IPS DF 4.7 (cell line): ENCODE data around the gene ENTPD3.

Experiments
- DNase-seq: peaks from one replicate; pipeline ENCODE4 v3.0.0-alpha.2; 2013; ENCODE audit warnings: low spot score; ENCODE audit errors: extremely low read depth

ENTPD3 gene

GRCh38 chr3:40404591-40405198 is 17.7 kb downstream of the ENTPD3 start:
- DNase-seq: no peak

DNA sequence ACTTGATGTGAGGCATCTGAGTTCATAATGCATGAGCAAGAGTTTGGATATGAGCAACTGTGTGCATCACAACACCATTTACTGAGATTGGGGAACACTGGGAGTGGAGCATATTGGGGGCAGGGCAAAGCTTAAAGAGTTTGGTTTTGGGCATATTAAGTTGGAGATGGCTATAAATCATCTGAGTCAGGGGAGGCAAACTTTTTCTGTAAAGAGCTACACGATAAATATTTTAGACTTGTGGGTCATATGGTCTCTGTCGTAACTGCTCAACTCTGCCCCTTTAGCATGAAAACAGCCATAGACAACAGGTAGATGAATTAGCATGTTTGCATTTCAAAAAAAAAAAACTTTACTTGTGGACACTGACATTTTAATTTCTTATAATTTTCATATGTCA is 20.0 kb downstream of the ENTPD3 start:
- DNase-seq: no peak

- no peak for DNase-seq
Measured at GRCh38 chr3:40407611-40408010, 20.6 kb downstream of the ENTPD3 start.

DNA sequence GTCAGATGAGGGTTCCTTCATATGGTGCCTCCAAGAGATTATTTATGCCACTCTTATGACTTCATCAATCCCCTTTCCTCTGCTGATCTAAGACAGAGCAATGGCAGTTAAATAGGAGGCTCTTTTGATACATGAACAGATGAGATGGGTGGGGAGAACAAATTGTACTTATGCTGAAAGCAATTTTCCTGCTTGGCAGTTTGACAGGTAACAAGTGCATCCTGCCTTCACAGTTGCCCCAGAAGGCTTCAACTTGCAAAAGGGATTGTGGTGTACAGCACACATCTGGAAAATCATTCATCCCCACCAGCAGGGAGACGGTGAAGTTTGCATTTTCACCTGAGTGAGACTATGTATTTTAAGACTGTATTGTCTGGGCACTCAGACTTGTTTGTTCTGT is 27.3 kb downstream of the ENTPD3 start:
- DNase-seq: no peak

GRCh38 chr3:40417845-40418543 is 31.0 kb downstream of the ENTPD3 start:
- no peak for DNase-seq

DNA sequence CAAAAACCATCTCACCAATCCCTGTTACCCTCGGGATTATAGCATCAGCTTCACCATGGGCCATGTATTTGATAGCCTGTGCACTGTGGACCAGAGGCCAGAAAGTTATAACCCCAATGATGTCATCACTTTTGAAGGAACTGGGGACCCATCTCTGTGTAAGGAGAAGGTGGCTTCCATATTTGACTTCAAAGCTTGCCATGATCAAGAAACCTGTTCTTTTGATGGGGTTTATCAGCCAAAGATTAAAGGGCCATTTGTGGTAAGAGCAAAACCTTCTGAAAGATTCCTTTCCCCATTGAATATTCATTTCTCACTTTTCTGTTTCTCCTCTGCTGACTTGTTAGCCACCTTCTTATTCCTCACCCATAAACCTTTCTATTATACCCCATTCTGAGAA is 35.9 kb downstream of the ENTPD3 start:
- DNase-seq: no peak

GRCh38 chr3:40427045-40427669 is 40.2 kb downstream of the ENTPD3 start:
- DNase-seq: no peak

DNA sequence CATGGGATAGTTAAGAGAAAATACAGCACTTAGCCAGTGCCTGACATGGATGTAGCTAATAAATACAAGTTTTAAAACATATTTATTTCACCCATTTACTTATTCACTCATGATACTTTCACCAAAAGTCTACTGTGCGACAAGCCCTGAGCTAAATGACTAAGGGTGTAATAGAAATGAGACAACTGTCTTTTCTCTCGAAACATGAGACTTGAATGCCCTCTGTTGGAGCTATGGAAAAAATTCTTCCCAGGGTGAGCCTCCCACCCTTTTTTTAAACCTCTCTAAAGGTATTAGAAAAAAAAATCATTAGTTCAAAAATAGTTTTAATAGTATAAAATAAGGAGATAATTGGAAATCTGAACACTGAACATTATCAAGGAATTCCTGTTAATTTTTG is 45.8 kb downstream of the ENTPD3 start:
- no peak for DNase-seq

DNA sequence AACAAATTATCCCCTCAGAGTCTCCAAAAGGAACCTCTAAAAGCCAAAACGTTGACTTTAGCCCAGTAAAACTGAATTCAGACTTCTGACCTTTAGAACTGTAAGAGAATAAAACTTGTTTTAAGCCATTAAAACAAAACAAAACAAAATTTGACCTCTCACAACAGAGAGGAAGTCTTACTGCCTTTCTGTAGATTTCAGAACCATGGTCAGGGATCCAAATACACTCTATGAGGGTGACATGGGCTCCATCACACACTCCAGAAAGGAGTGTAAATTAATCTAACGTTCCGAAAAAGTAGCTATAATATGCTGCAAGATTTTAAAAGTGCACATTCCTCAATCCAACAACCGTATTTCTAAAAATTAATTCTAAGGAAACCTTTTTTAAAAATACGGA is 50.9 kb downstream of the ENTPD3 start:
- no peak for DNase-seq

DNA sequence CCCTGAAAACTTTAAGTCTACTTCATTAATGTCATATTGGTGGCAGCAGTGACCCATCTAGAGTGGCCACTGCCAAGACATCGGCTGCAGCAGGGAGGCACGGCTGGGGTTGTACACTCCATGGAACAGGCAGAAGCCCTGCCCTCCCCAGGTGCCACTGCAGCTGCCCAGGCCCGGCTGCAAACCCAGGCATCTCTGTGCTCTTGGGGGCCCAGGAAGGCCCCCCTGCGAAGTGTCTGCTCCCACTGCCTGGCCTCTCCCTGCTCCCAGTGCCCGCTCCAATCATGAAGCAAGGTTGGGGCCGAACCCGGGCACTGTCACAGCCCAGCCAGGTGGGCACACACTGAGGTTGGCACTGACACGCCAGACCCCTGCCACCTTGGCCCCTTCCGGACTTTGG is 58.1 kb downstream of the ENTPD3 start:
- no peak for DNase-seq

GRCh38 chr3:40445880-40446279 is 58.9 kb downstream of the ENTPD3 start:
- DNase-seq: no peak

DNA sequence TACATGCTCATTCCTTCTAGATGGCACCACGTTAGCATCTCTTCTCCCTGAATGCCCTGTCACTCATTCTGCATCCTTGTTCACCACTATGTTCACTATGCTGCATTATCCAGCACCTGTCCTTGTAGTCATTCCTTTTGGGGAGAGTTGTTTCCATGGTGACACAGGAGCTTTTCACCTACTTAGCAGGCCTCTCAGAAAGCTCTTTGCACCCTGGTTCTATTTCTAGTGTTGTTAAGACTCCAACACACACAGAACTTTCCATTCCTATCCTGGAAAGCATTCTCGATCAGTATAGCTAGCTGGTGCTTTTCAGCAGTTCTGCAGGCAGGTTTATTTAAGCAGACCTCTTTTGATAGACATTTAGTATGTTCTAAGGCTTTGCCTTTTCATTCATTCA is 63.5 kb downstream of the ENTPD3 start:
- no peak for DNase-seq

DNA sequence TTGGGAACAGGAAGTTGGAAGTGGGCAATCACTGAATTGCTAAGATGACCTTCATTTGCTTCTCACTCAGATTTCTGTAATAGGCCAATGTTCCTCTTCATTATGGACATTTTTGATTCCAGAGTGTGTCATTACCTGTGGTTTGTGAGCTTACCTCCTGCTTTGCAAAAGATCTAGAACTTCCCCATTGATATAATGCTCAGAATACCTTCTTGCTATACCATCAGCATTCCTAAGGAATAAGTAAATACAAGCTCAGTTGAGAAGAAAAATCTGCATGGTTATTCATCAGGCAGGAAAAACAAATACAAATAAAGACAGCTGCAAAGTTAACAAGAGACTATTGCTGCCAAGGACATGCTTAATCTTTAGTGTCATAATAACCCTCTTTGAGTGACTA is 64.6 kb downstream of the ENTPD3 start:
- DNase-seq: no peak

DNA sequence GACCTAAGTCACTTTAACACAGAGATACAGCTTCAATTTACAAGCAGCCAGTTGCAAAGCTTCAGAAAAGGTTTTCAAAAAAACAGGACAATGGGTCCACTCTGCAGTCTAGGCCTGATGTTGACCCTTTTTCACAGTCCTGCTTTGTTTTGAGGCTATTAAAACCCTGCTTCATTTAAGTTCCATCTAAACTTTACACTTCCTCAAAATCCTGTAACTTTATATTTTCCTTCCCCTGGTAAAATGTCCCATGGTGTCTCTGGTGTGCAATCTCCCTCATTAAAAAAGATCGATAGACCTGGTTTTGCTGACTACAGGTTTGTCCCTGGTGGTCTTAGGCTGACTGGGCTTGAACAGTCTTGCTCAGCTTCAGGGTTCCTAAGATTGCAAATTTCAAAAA is 65.1 kb downstream of the ENTPD3 start:
- no peak for DNase-seq

GRCh38 chr3:40452562-40452875 is 65.5 kb downstream of the ENTPD3 start:
- no peak for DNase-seq

DNA sequence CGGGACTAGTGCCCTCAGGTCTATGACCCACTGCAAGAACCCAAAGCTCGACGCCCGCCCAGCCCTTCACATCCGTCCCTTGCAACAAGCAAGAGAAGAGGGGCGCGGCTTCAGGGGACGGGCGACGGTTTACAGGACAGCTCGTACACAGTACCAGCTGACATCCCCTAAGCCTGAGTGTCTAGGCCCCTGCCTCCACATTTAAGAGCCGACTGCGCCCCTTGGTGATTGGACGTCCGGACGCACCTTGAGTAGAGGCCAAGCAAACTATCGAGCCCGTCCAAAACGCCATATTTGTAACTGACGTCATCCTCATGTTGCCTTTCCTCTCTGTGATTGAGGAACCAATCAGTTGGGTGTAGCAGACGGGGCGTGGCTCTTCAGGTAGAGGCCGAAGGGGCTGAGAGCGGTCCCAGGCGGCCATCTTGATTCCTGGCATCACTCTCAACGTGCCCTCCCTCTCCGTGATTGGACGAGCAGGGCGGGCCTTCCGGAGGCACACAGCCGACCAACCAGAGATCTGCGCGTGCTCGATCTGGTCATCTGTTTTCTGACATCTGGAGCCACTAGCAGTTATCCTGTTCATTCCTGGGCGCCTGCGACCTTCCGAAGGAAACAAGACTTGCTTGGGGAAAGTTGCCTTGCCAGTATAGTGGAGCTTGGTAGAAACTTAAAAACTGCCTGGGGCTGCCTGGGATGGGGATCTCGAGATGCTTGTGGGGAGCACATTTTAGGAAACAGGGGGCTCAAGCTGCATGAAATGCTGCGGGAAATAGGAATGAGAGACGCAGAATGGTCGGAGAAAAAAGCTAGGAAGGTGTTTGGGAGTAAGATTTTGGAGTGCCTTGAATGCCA is 66.1 kb downstream of the ENTPD3 start:
- peak; percentile 97 for DNase-seq

- no peak for DNase-seq
Measured at GRCh38 chr3:40453933-40454332, 66.9 kb downstream of the ENTPD3 start.

GRCh38 chr3:40455328-40455727 is 68.3 kb downstream of the ENTPD3 start:
- no peak for DNase-seq

GRCh38 chr3:40456279-40456939 is 69.4 kb downstream of the ENTPD3 start:
- DNase-seq: no peak

DNA sequence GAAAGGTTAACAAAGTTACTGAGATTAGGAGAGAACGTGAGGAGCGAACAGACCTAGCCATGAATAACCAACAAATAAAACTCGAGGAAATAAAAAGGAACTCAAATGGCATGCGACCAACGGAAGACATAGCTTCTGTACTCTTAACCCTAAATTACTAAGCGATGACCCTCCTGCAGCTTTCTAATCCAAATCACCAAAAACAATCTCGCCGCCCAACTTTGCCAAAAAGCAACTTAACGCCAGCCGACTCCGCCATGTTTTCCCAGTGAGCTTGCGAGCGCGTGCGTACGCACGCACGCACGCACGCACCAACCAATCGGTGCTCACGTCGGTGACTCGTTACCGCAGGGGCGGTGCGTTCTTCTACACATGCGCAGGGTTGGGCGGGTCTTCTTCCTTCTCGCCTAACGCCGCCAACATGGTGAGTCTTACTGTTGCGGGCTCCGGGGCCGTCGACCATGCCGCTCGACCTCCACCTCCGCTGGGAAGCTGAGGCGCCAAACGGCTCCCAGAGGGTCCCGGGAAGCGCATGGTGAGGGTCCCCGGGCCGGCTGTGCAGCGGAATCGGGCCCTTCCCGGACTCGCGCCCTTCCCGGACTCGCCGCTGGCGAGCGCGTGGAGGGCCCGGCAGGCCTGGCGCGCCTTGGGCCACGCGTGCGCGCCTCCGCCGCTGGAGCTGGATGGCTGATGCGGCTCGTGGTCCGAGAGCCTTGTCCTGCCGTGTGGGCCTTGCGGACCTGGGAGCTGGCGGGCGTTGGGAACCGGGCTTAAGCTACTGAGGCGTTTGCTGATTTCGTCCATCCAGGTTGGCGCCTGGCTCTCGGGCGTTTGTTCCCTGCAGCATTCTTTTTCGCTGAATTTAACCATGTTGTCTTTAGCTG is 70.2 kb downstream of the ENTPD3 start, which contains the start of gene RPL14:
Gene RPL14 (plus strand): TSS at position 400 of the 884 bp plus-strand sequence. CDS start 133 bp downstream, at position 533.
- peak; percentile 64 for DNase-seq
